Astrocyte of the hippocampus (primary cell): Measurements from ENCODE around the gene ISCA2.

Source experiments
- DNase-seq: peaks from one replicate; pipeline ENCODE4 v3.0.0; 2011; ENCODE audit warnings: low read depth, low spot score

Gene ISCA2

DNA sequence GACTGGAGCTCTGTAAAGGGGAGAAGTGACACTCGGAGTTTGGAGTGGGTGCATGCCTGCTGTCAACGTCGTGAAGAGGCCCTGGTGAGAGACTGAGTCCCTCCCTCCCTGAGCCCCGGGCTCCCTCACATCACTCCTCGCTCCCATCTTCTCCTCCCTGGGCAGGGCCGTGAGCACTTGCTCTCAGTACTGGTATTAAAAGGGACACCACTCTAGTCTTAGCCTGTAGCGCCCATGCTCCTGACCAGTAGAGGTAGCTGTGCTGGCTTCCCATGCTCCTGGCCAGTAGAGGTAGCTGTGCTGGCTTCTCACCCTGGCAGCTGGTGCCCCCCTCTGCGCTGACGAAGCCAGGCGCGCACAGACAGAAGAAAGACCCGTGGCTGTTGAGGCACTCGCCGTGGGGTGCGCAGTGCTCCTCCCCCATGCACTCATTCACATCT, 14.7 kb downstream of the ISCA2 start:
- DNase-seq = peak; percentile 46

DNA sequence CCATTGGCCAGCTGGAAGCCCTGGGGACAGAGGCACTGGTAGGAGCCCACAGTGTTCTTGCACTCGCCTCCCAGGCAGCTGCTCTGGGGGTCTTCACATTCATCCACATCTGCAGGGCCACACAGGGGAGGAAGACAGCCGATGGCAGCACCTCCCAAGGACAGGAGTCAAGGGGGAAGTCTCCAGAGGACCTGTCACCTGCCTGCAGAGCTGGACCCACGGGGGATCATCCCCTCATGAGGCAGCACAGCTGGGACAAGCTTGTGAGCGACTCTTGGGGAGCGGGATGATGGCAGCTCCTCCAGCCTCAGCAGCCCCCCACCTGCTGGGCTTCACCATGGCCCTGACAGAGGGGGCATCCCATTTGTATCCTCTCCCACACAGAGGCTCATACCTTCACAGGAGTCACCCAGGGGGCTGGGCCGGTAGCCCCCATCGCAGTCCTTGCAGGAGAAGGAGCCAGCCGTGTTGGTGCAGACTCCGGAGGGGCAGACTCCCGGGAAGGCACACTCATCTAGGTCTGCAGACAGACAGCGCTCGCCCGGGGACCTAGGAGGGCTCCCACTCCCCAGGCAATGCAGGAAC, 15.4 kb downstream of the ISCA2 start:
- DNase-seq = no peak

- no peak for DNase-seq
These were observed 16.1 kb downstream of the ISCA2 start for GRCh38 chr14:74509587-74510222.

DNA sequence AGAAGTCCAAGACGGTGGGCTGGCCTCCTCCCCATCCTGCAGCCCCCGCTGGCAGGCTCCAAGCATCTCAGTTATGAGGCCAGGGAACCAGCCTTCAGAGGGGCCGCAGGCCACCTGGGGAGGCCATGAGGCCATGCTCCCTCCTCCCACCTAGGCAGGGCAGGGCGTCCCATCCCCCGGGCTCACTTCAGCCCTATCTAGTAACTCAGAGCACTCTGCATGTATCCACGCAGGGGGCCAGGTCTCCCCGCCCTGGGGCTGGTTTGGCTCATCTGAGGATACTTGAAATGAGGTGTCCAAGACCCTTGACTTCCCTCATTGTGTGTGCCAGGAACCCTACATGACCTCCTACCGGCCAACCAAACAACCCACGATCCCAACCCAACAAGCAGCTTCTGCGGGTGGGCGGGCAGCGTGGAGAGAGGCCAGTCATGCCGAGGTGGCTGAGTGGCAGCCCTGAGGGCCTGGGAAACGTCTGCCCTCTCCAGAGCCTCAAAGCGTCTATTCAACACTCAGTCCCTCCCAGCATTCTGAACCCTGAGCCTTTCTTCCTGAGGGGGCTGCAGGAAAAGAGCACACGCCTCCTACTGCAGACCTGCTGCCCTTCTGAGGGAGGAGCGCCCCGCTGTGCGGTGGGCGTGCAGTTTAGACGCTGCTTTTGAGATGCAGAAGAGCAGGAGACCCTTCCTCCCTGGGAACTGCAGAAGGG, 16.8 kb downstream of the ISCA2 start:
- DNase-seq = peak; percentile 72

DNA sequence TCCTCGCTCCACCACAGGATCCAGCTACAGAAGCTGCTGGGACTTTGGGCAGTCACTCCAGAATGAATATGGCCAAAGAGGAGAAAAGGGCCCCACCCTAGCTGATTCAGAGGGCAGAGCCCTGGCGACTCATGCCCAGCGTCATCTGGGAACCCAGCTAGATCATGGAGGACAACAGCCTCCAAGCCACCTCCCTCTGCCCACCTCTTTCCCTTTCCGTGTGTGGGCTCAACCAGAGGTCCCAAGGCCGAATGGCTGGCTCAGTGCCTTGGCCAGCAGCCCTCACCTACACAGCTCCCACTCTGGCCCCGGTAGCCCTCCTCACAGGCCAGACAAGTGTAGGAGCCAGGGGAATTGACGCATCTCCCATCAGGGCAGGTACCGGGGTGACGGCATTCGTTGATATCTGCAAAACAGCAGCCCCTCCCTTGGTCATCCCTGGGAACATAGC, 17.4 kb downstream of the ISCA2 start:
- DNase-seq = peak; percentile 52

- no peak for DNase-seq
These were observed 18.6 kb downstream of the ISCA2 start for GRCh38 chr14:74511966-74512830.

GRCh38 chr14:74514471-74514941, 20.9 kb downstream of the ISCA2 start:
- DNase-seq = peak; percentile 97

GRCh38 chr14:74515891-74516412, 22.4 kb downstream of the ISCA2 start:
- no peak for DNase-seq

DNA sequence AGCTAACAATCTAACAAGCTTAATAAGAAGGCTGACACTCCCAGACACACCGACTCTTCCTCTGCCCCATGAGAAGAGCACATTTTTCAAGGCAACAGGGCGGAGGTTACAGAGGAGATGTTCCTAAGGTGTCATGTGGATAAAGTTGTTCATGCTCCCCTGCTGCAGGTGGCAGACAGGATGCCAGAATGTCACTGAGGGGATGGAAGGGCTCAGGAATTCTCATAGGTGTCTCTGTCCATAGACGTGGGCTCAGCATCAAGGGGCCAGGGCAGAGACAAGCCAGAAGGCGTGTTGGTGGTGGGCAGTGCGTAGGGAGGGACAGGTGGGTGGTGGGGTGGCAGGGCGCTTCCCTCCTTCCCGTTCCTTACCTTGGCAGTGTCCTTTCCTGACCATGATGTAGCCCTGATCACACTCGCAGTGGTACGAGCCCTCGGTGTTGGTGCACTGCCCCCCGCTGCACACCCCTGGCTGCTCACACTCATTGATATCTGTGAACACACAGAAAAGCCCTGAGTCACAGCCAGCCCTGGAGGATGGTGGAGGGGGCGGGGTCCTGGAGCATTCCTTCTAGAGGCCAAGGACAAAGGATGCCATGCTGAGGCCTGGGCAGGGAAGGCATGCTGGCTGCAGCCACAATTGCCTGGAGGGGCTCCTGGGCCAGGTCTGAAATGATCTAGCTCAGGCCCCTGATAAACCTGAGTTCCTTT, 23.0 kb downstream of the ISCA2 start:
- DNase-seq = peak; percentile 89

- DNase-seq = no peak
These were observed 24.2 kb downstream of the ISCA2 start for GRCh38 chr14:74517731-74518130.

- no peak for DNase-seq
These were observed 24.7 kb downstream of the ISCA2 start for GRCh38 chr14:74518221-74518620.

GRCh38 chr14:74519316-74520074, 25.9 kb downstream of the ISCA2 start:
- no peak for DNase-seq

DNA sequence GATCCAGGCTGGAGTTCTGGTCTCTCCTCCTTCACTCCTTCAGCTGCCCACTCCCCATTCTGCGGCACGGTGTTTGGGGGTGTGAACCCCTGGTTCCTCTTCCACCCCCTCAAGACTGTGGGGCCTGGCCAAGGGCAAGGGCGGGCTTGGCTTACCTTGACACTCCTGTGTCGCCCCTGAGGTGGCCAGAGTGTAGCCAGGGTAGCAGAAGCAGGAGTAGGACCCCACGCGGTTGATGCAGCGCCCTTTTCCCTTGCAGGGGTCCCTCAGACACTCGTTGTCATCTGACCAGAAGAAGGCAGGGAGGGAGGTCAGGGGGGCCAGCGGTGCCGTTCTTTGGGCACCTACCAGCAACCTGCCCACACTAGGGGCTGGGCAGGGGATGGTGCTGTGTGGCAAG, 28.2 kb downstream of the ISCA2 start:
- DNase-seq = no peak

GRCh38 chr14:74522740-74523139, 29.2 kb downstream of the ISCA2 start:
- no peak for DNase-seq

- DNase-seq = peak; percentile 88
These were observed 30.7 kb downstream of the ISCA2 start for GRCh38 chr14:74524076-74524811.

- DNase-seq = no peak
These were observed 31.2 kb downstream of the ISCA2 start for GRCh38 chr14:74524812-74525135.

- DNase-seq = peak; percentile 52
These were observed 31.8 kb downstream of the ISCA2 start for GRCh38 chr14:74525361-74525851.

DNA sequence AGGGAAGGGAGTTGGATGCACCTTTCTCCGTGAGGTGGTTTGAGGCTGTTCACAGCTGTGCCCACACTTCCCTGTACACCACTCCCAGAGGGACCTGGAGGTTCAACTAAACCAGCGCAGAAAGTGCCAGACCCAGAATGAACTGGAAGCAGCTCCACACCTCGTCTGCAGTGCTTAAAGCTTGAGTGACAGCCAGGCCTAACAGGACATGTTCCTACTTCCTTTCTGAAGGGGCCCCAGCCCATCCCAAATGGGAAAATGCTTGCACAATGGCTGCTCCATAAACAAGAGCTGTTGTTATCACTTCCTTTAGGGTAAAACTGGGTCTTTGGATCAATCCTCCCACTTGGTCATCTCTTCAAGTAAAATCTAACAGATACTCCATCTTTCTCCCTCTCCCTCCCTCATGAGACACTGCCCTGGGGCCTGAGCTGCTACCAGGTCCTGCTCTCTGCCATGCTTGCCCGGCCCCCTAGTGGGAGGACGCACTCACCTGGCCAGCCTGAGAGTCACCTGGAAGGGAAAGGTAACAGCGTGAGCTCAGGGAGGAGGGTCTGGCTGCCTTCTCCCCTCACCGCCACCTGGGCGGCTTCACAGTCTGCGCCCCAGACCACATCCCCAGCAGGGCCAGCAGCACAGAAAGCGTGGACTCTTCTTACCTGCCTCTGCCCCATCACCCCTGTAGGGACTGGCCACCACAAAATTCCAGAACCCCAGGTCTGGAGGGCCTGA, 33.5 kb downstream of the ISCA2 start:
- no peak for DNase-seq
